KMS-11 (cell line): Measurements from ENCODE around the gene ACSBG1.

Experiments used
- H2AFZ ChIP-seq: fragments of 200-600 bp; sonication (generic); 2 replicates; pipeline ENCODE4 v1.6.1; 2016; ENCODE audit warnings: antibody characterized with exemption, mixed run types, low read depth
- H3K27ac ChIP-seq: fragments of 200-600 bp; sonication (generic); 2 replicates; pipeline ENCODE4 v1.6.1; 2016; ENCODE audit warnings: mild to moderate bottlenecking, mixed run types
- H3K27me3 ChIP-seq: fragments of 200-600 bp; sonication (generic); 2 replicates; pipeline ENCODE4 v1.6.1; 2017; ENCODE audit warnings: mild to moderate bottlenecking, low read depth, mixed run types, moderate library complexity; ENCODE audit not compliant: insufficient read depth
- H3K36me3 ChIP-seq: fragments of 200-600 bp; sonication (generic); 2 replicates; pipeline ENCODE4 v1.6.1; 2017; ENCODE audit warnings: mild to moderate bottlenecking, mixed run types; ENCODE audit not compliant: insufficient read depth
- H3K4me1 ChIP-seq: fragments of 200-600 bp; sonication (generic); 2 replicates; pipeline ENCODE4 v1.6.1; 2016; ENCODE audit warnings: mild to moderate bottlenecking, low read depth, mixed run types; ENCODE audit not compliant: poor library complexity, severe bottlenecking
- H3K4me2 ChIP-seq: fragments of 200-600 bp; sonication (generic); 2 replicates; pipeline ENCODE4 v1.7.0; 2016; ENCODE audit warnings: mild to moderate bottlenecking, mixed run types
- H3K4me3 ChIP-seq: fragments of 200-600 bp; sonication (generic); IDR thresholded peaks from 2 replicates; pipeline ENCODE4 v1.6.1; 2017; ENCODE audit warnings: low read depth, low read length, mixed read lengths; ENCODE audit not compliant: insufficient read depth
- H3K79me2 ChIP-seq: fragments of 200-600 bp; sonication (generic); 2 replicates; pipeline ENCODE4 v1.6.1; 2016; ENCODE audit warnings: low read depth, mixed run types; ENCODE audit not compliant: insufficient read depth
- H3K9ac ChIP-seq: fragments of 200-600 bp; sonication (generic); 2 replicates; pipeline ENCODE4 v1.6.1; 2016; ENCODE audit warnings: mild to moderate bottlenecking, mixed run types
- H4K20me1 ChIP-seq: fragments of 200-600 bp; sonication (generic); 2 replicates; pipeline ENCODE4 v1.6.1; 2016; ENCODE audit warnings: mild to moderate bottlenecking, mixed run types; ENCODE audit not compliant: insufficient read depth
- CTCF ChIP-seq: fragments of 200-600 bp; sonication (generic); conservative IDR thresholded peaks from 2 replicates; pipeline ENCODE4 v1.6.1; 2017; ENCODE audit warnings: low read depth, mild to moderate bottlenecking, antibody characterized with exemption, low read length, moderate library complexity, mixed read lengths

ACSBG1 gene

GRCh38 chr15:78241017-78241416, 6.7 kb upstream of the ACSBG1 start:
- TF ChIP-seq CTCF, result peak; percentile 83
- H4K20me1 ChIP-seq, result no peaks in the 10 kb centered on the region
- H3K27ac ChIP-seq, result no peak overlapping the region
- H3K4me1 ChIP-seq, result no peaks in the 10 kb centered on the region
- no peak overlapping the region for H3K4me3 ChIP-seq
- H3K9ac ChIP-seq, result no peak overlapping the region
- no peak overlapping the region for H3K4me2 ChIP-seq
- H3K27me3 ChIP-seq, result 0 out of 2 replicates have a peak, but pooled peaks cover 3% of the 10 kb centered on the region
- H3K36me3 ChIP-seq, result no peaks in the 10 kb centered on the region
- H2AFZ ChIP-seq, result peak overlapping the region; percentile 54; the same call in 1 of the 2 replicates
- no peaks in the 10 kb centered on the region for H3K79me2 ChIP-seq

- Histone ChIP-seq H3K4me2 (no peak overlapping the region), H2AFZ (no peak overlapping the region), H3K27me3 (peaks cover 3% of the 10 kb centered on the region; the same call in 1 of the 2 replicates), H3K36me3 (no peaks in the 10 kb centered on the region), H3K79me2 (no peaks in the 10 kb centered on the region), H3K9ac (no peak overlapping the region), H3K27ac (no peak overlapping the region), H3K4me3 (no peak overlapping the region), H4K20me1 (no peaks in the 10 kb centered on the region), H3K4me1 (no peaks in the 10 kb centered on the region)
- no peak for TF ChIP-seq CTCF
These were observed 5.4 kb upstream of the ACSBG1 start for GRCh38 chr15:78239811-78240210.

- Histone ChIP-seq H3K9ac (no peak overlapping the region), H3K79me2 (no peaks in the 10 kb centered on the region), H3K4me1 (no peaks in the 10 kb centered on the region), H3K4me3 (no peak overlapping the region), H3K27ac (no peak overlapping the region), H3K36me3 (no peaks in the 10 kb centered on the region), H3K27me3 (peaks cover 3% of the 10 kb centered on the region; the same call in 1 of the 2 replicates), H3K4me2 (no peak overlapping the region), H4K20me1 (no peaks in the 10 kb centered on the region), H2AFZ (no peak overlapping the region)
- no peak for TF ChIP-seq CTCF
These were observed 2.8 kb upstream of the ACSBG1 start for GRCh38 chr15:78237146-78237545.

- no peak overlapping the region for H3K27ac ChIP-seq
- no peak overlapping the region for H3K4me2 ChIP-seq
- no peaks in the 10 kb centered on the region for H3K4me1 ChIP-seq
- no peak overlapping the region for H3K9ac ChIP-seq
- no peaks in the 10 kb centered on the region for H3K79me2 ChIP-seq
- H4K20me1 ChIP-seq, result no peaks in the 10 kb centered on the region
- no peak overlapping the region for H2AFZ ChIP-seq
- no peaks in the 10 kb centered on the region for H3K36me3 ChIP-seq
- peaks cover 3% of the 10 kb centered on the region; the same call in 1 of the 2 replicates for H3K27me3 ChIP-seq
- TF ChIP-seq CTCF, result no peak
- no peak overlapping the region for H3K4me3 ChIP-seq
These were observed 2.1 kb upstream of the ACSBG1 start for GRCh38 chr15:78236491-78236890.
